Smooth muscle cell (in vitro differentiated cells): Measurements from ENCODE around the gene FARSA. TPM values are rescaled to one million over a fixed set of nuclear protein-coding genes. Genes with fewer than 3 reads are reported as not detected.

Experiments used
- DNase-seq: peaks from one replicate; lab custom pipeline; 2025; ENCODE audit not compliant: unreplicated experiment; lab: John Stamatoyannopoulos, UW
- H2AFZ ChIP-seq: fragments of 200-600 bp; sonication (generic); 2 replicates; pipeline ENCODE4 v1.6.0; 2016; ENCODE audit warnings: antibody characterized with exemption, low read depth, mild to moderate bottlenecking
- H3F3A ChIP-seq: fragments of 200-600 bp; sonication (generic); 2 replicates; pipeline ENCODE4 v1.6.0; 2017; ENCODE audit warnings: antibody characterized with exemption, low read depth
- H3K27ac ChIP-seq: fragments of 200-600 bp; sonication (generic); 2 replicates; pipeline ENCODE4 v1.5.1; 2016; ENCODE audit warnings: low read depth, mild to moderate bottlenecking
- H3K27me3 ChIP-seq: fragments of 200-600 bp; sonication (generic); 2 replicates; pipeline ENCODE4 v1.6.1; 2016; ENCODE audit warnings: low read depth, mild to moderate bottlenecking
- H3K36me3 ChIP-seq: fragments of 200-600 bp; sonication (generic); 2 replicates; pipeline ENCODE4 v1.5.1; 2016; ENCODE audit warnings: low read depth
- H3K4me1 ChIP-seq: fragments of 200-600 bp; sonication (generic); 2 replicates; pipeline ENCODE4 v1.5.1; 2016; ENCODE audit warnings: low read depth
- H3K4me2 ChIP-seq: fragments of 200-600 bp; sonication (generic); 2 replicates; pipeline ENCODE4 v1.6.0; 2016; ENCODE audit warnings: mild to moderate bottlenecking
- H3K4me3 ChIP-seq: fragments of 200-600 bp; sonication (generic); 2 replicates; pipeline ENCODE4 v1.5.1; 2016; ENCODE audit warnings: mild to moderate bottlenecking
- H3K79me2 ChIP-seq: fragments of 200-600 bp; sonication (generic); 2 replicates; pipeline ENCODE4 v1.6.0; 2016; ENCODE audit warnings: low read depth, mild to moderate bottlenecking
- H3K9ac ChIP-seq: fragments of 200-600 bp; sonication (generic); 2 replicates; pipeline ENCODE4 v1.6.0; 2016; ENCODE audit warnings: low read depth
- H3K9me3 ChIP-seq: fragments of 200-600 bp; sonication (generic); replicated peaks from 2 replicates; pipeline ENCODE4 v1.5.1; 2016; ENCODE audit warnings: low read depth
- H4K20me1 ChIP-seq: fragments of 200-600 bp; sonication (generic); 2 replicates; pipeline ENCODE4 v1.6.0; 2016; ENCODE audit warnings: low read depth
- CTCF ChIP-seq: fragments of 200-600 bp; sonication (generic); IDR thresholded peaks from 2 replicates; pipeline ENCODE4 v1.5.1; 2017; ENCODE audit warnings: borderline replicate concordance, mild to moderate bottlenecking, antibody characterized with exemption; ENCODE audit not compliant: insufficient read depth, poor library complexity, severe bottlenecking
- WGBS: methylation state at CpG from one replicate; pipeline ENCODE4 v1.1.7; 2016; ENCODE audit warnings: low lambda C conversion rate; 5-methylcytosine and 5-hydroxymethylcytosine counted together
- polyA plus RNA-seq: library from polyadenylated mRNA; unstranded; fragments of >200 nt; fragmentation: Nextera tagmentation; extraction: Ambion mirVana; gene quantifications from 2 replicates; pipeline ENCODE4 v1.2.1, GENCODE V29; 2016
- total RNA-seq: library from RNA; depleted of rRNA; stranded (reverse); fragments of >200 nt; gene quantifications from 2 replicates; pipeline ENCODE4 v1.2.3, GENCODE V29; 2014

The FARSA gene
- total and polyA plus RNA-seq, 2 experiments from 2014 or later = 46.1 to 86.9 TPM

- no peak overlapping the region for H2AFZ ChIP-seq
Measured at GRCh38 chr19:12938779-12939601, 5.5 kb upstream of the FARSA start.

GRCh38 chr19:12937927-12938778 is 4.6 kb upstream of the FARSA start, which contains the start of gene CALR:
TSS of gene CALR (plus strand) at chr19:12938609. CDS start at chr19:12938680, 71 bp downstream.
- Histone ChIP-seq H2AFZ (peak within 1 kb of the TSS; percentile 92), H3K27me3 (no peaks in the 10 kb centered on the region), H3F3A (peaks cover 35% of the 10 kb centered on the region), H3K4me2 (peak within 1 kb of the TSS; percentile 96), H3K27ac (peak within 1 kb of the TSS; percentile 74), H3K4me1 (peaks cover 24% of the 10 kb centered on the region), H4K20me1 (peaks cover 46% of the 10 kb centered on the region), H3K9me3 (no peaks in the 10 kb centered on the region), H3K4me3 (peak within 1 kb of the TSS; percentile 84), H3K79me2 (peaks cover 41% of the 10 kb centered on the region), H3K36me3 (no peaks in the 10 kb centered on the region), H3K9ac (peak within 1 kb of the TSS; percentile 95)
- TF ChIP-seq CTCF = no peak
- under 1% methylated on average over 61 of the region's 63 CpGs for WGBS
- peak; percentile 93 for DNase-seq

More at GRCh38 chr19:12938779-12939601, 5.5 kb upstream of the FARSA start:
- DNase-seq = no peak
- Histone ChIP-seq H3K9ac (peak overlapping the region; percentile 95), H3F3A (peaks cover 43% of the 10 kb centered on the region), H4K20me1 (peaks cover 55% of the 10 kb centered on the region), H3K4me1 (peaks cover 24% of the 10 kb centered on the region), H3K9me3 (no peaks in the 10 kb centered on the region), H3K4me3 (peak overlapping the region; percentile 84), H3K4me2 (peak overlapping the region; percentile 96), H3K27me3 (no peaks in the 10 kb centered on the region), H3K36me3 (no peaks in the 10 kb centered on the region), H3K79me2 (peaks cover 38% of the 10 kb centered on the region), H3K27ac (peak overlapping the region; percentile 74)
- TF ChIP-seq CTCF = peak; percentile 26
- 2% methylated on average over 54 of the region's 54 CpGs for WGBS

GRCh38 chr19:12937093-12937926 is 3.8 kb upstream of the FARSA start:
- H2AFZ ChIP-seq = peak overlapping the region; percentile 92
- peaks cover 34% of the 10 kb centered on the region for H3F3A ChIP-seq
- no peak overlapping the region for H3K27ac ChIP-seq
- WGBS = 24% methylated on average over 23 of the region's 23 CpGs
- H3K9me3 ChIP-seq = no peaks in the 10 kb centered on the region
- peak overlapping the region; percentile 84 for H3K4me3 ChIP-seq
- H4K20me1 ChIP-seq = peaks cover 42% of the 10 kb centered on the region
- no peaks in the 10 kb centered on the region for H3K27me3 ChIP-seq
- H3K4me1 ChIP-seq = peaks cover 29% of the 10 kb centered on the region
- H3K36me3 ChIP-seq = no peaks in the 10 kb centered on the region
- H3K9ac ChIP-seq = peak overlapping the region; percentile 21
- H3K4me2 ChIP-seq = peak overlapping the region; percentile 91
- peaks cover 46% of the 10 kb centered on the region for H3K79me2 ChIP-seq
- no peak for DNase-seq
- no peak for TF ChIP-seq CTCF
